GM23338 (cell line): Measurements from ENCODE around the gene NPHP4.

Experiments
- CREB1 ChIP-seq: fragments of 250-450 bp; sonication (Bioruptor Pico); IDR thresholded peaks from 2 replicates; pipeline ENCODE4 v1.5.0; 2020; ENCODE audit warnings: low read depth, mild to moderate bottlenecking, moderate library complexity
- CTCF ChIP-seq, 2 experiments: fragments of 200-600 bp in 1 of 2; sonication (generic) in 1 of 2; conservative IDR thresholded peaks; 2 replicates each; pipeline versions ENCODE4 v1.5.1 to v1.6.1; 2016 to 2017; ENCODE audit warnings: antibody characterized with exemption in 2 of 2, low read depth in 2 of 2, mild to moderate bottlenecking in 2 of 2, moderate library complexity in 1 of 2
- EZH2 ChIP-seq: fragments of 200-600 bp; sonication (generic); IDR thresholded peaks from one replicate; pipeline ENCODE4 v1.8.0; 2017; ENCODE audit warnings: antibody characterized with exemption, mild to moderate bottlenecking, low read depth; ENCODE audit not compliant: unreplicated experiment
- NANOG ChIP-seq: IDR thresholded peaks from 2 replicates; pipeline ENCODE4 v1.6.1; 2016; ENCODE audit warnings: antibody characterized with exemption, borderline replicate concordance
- ZNF114 ChIP-seq: fragments of 250-450 bp; sonication (Bioruptor Pico); IDR thresholded peaks from 2 replicates; pipeline ENCODE4 v1.5.0; 2020; ENCODE audit warnings: mild to moderate bottlenecking, moderate library complexity
- TF ChIP-seq, protein P1 (sequence below): IDR thresholded peaks from 2 replicates; pipeline ENCODE4 v1.6.1; 2016; ENCODE audit warnings: antibody characterized with exemption

DNA sequence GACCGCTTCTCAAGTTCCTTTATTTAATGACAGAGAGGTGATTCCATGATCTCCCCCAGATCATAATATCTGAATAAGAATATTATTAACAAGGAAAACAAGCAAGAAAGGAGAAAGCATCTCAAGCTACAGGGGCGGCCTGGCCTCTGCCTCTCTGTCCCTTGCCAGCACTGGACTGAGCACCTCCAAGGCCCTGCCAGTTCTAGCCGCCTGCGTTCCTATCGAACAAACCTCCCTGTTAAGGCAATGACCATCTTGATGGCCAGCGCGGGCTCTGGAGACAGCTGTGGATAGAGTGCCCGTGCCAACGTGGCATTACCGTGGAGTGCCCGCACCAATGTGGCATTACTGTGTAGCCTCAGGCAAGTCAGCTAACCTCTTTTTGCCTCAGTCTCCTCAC, 84.8 kb downstream of the NPHP4 start:
- TF ChIP-seq ZNF114 (no peak), CTCF (conservative IDR thresholded peaks at IDR 0.05; ENCODE audit: low read depth in 2 of 2) (no peak), EZH2 (no peak), CREB1 (CRISPR knock-in tag) (no peak), NANOG (no peak)
- TF ChIP-seq, protein P1, sequence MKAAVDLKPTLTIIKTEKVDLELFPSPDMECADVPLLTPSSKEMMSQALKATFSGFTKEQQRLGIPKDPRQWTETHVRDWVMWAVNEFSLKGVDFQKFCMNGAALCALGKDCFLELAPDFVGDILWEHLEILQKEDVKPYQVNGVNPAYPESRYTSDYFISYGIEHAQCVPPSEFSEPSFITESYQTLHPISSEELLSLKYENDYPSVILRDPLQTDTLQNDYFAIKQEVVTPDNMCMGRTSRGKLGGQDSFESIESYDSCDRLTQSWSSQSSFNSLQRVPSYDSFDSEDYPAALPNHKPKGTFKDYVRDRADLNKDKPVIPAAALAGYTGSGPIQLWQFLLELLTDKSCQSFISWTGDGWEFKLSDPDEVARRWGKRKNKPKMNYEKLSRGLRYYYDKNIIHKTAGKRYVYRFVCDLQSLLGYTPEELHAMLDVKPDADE: no peak
